T-helper 1 cell (primary cell): ENCODE measurements around the gene SPAG16.
"Not testable (repeated sequence)": the region's sequence is repeated elsewhere in the genome, so short reads cannot be mapped to it uniquely, and the experiment has no call there.

Experiments
- DNase-seq, 5 donors: peaks; one replicate each; pipeline ENCODE4 v3.0.0-alpha.2; 2012 to 2020

SPAG16 gene

DNA sequence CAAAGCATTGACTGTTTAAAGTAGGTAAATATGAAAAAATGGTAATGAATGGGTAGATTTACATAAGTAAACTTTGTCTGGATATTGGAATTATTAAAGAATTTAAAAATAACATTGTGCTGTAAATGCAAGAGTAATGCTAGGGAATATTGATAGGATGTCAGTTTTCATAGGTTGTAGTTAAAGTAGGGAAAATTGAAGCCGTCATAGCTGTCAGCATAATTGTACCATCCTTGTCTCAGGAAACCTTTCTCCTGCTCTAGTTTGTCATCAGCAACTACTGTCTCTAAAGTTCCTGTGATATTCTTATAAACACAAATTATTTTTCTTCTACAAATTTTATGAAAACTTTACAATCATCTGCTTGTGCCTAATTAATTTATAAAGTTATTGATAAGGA, 10.1 kb upstream of the SPAG16 start:
- DNase-seq = no peak

DNA sequence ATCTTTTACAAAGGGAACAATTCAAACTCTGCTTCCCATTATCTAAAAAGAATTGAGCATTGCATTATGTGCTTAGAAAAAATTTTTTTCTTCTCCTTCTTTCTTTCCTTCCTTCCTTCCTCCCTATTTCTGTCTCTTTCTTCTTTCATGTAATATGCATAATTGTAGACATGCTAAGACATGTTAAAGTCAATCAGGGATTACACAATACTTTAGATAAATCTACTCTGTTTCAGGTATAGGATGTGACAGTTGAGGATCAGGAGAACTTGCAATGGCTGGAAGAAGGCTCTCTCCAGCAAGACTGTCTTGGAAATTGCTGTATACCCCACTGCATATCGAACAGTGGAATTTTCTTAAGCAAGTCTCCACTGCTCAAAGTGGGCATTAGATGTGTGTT, 9.0 kb upstream of the SPAG16 start:
- DNase-seq = no peak

- not testable (repeated sequence) for DNase-seq
Observed at GRCh38 chr2:213277134-213277533, 7.1 kb upstream of the SPAG16 start.

- no peak for DNase-seq
Observed at GRCh38 chr2:213279116-213279620, 5.1 kb upstream of the SPAG16 start.

DNA sequence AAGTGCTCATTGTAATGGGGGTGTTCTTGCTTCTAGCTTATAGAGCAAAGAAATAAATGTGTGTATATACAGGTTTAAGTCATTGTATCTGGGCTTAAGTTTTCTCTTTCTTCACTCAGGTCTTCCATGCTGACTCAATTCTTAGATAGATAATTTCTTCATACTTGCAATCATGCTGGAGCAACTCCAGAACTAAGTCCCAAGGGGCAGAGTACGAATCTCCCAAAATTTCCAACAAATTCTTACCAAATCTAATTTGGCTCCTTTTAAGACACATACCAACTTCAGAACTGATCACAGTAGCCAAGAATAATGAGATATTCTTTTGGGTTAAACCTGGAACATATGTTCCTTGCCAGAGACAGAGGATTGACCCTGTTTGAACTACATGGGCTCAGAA, 4.3 kb upstream of the SPAG16 start:
- DNase-seq = no peak

DNA sequence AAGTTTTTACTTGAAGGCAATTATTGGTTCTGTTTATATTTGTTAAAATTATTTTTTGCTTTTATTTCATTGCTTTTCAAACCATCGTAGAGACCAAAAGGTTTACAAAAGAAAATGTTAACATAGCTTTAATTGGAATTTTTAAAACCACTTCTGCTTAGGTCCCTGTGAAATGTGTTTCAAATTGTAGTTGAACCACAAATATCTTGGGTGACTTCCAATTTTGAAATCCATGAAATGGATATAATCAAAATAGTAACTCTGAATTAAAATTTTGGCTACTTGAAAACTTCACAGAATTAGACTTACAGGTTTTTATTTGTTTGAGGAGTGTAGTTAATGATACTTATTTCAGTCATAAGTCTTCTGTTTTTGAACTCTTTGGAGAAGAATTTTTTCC, 3.1 kb upstream of the SPAG16 start:
- no peak for DNase-seq

GRCh38 chr2:213285404-213285803, 1.1 kb downstream of the SPAG16 start:
- DNase-seq = no peak

DNA sequence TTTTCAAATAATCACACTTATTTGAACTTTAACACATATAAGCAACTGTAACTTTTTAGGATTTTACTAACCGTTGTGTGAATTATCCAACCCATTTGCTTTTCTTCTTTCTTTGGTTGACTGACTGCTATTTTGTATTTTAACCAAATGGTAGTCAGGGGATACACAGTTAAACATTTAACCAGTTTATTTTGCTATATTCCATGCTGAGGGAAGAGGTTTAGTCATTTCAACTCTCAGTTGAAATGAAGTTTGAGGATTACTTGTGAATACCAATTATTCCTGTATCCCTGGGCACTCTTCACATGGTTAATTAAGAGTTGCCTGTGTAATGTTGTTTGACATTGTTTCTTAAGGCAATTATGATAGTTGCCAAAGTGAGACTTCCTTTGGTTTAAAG, 1.9 kb downstream of the SPAG16 start:
- DNase-seq = no peak

GRCh38 chr2:213288913-213289700, 4.8 kb downstream of the SPAG16 start:
- no peak for DNase-seq

DNA sequence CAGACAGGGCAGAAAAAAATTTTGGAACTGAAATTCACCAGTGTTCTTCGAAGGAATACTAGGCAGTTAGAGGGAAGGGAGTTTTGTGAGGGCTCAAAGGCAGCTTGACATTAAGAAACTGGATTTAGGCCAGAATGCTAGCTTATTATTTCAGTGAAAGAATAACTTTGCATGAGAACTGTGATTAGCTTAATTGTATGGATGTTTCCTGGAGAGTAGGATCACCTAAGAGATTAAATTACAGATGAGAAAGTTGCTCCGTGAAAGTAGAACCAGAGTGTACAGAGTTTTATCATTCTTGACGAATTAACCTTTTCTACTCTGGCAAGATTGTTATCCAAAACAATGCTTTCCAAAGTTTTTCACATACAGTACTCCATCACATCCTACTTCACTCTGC, 6.2 kb downstream of the SPAG16 start:
- no peak for DNase-seq

- DNase-seq = no peak
Observed at GRCh38 chr2:213296270-213296669, 12.0 kb downstream of the SPAG16 start.

GRCh38 chr2:213306316-213306942, 22.2 kb downstream of the SPAG16 start:
- DNase-seq = no peak

DNA sequence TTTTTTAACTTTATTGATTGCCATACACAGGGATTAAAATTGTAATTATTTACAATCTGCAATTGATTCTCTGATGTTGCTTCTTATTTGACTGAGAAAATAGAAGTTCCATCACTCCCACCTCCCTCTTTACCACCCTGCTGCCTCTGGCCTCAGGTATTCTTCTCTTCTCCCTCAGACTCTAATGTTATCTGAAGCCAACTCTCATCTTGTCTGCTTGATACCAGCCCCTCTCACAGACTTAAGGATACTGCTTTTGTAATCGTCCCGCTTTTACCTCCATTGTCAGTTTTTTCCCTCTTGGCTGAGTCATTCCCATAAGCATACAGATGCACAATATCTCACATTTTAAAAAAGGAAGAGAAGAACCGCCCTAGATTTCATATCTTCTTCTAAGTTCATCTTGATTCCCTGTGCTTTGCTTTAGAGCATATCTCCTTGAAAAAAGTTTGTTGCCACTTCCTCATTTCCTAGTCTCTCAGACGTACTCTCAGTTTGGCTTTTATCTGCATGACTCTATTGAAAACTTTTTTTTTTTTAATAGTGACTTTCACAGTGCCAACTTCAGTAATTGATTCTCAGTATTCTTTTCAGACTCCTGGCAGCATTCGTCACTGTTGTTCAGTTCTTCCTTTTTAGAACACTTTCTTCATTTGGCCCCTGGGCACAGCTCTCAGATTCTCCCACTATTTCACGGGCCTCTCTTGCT, 31.1 kb downstream of the SPAG16 start:
- DNase-seq = no peak

DNA sequence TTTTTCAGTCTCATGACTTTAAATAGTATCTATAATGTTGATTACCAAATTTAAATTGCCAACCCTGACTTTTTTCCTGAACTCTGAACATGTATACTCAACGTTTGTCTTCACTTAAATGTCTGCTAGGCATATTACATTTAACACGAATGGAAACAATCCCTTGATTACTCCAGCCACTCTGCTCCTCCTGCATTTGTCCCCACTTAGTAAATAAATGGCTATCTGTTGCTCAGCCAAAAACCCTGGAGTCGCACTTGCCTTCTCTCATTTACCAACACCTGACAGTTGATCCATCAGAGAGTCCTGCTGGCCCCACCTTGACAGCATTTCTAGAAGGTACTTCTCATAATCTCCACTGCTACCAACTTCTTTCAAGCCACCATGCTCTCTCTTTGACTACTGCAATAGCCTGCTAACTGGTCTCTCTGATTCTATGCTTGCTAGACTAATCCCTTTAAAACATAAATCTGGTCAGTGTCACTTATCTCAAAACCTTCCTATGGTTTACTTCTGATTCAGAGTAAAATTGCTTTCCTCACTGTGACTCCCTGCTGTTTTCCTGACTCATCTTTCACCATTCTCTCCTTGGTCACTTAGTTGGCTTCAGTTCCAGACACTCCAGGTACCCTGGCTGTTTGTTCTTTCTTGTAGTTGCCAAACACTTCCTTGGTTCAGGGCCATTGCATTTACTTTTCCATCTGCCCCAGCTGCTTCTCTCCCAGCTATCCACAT, 31.9 kb downstream of the SPAG16 start:
- no peak for DNase-seq

DNA sequence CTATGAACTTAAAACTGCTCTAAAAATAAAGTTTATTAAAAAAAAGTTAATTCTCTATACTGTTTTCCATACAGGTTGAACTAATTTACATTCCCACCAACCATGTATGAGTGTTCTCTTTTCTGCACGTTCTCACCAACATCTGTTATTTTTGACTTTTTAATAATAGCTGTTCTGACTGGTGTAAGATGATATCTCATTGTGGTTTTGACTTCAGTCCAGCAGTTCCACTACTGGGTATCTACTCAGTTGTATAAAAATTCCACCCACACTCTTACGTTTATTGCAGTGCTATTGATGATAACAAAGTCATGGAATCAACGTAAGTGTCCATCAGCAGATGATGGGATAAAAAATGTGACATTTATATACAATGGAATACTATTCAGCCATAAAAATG, 33.7 kb downstream of the SPAG16 start:
- DNase-seq = no peak

- DNase-seq = no peak
Observed at GRCh38 chr2:213320604-213321003, 36.3 kb downstream of the SPAG16 start.

GRCh38 chr2:213336253-213336770, 52.0 kb downstream of the SPAG16 start:
- no peak for DNase-seq

GRCh38 chr2:213353419-213353818, 69.2 kb downstream of the SPAG16 start:
- no peak for DNase-seq

DNA sequence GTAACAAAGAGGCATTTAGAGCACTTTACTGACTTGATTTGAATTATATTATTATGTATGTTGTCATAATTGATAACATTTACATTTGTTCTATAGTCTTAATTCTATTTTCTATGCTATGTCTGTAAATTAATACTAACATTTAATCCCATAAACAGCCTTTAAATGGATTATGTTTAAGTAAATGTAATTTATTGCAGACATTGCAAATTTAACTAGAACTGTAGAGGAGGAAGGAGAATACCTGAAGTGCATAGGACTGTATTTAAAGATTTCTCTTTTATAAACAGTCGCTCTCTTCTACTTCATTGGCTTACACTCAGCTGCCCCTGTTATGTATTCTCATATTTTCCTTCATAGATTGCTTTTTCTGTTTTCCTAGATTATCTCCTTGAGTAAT, 92.4 kb downstream of the SPAG16 start:
- DNase-seq = no peak

DNA sequence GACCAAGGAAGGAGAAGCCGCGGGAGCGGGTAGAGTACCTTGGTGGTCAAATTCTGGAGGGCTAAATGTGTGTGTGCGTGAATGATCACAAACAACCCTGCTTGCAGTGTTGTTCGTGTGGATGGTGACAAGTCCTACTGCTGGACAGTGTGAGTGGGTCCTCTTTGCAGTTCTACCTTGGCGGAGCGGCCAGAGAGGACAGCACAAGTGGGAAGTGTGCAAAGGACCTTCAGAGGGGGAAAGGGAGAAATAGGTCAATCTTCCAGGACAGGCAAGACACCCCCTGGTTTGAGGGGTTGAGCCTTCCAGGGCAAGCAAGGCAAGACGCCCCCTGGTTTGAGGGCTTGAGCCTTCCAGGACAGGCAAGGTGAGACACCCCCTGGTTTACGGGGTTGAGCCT, 122.8 kb downstream of the SPAG16 start:
- not testable (repeated sequence) for DNase-seq

GRCh38 chr2:213408426-213409070, 124.3 kb downstream of the SPAG16 start:
- not testable (repeated sequence) for DNase-seq

- DNase-seq = not testable (repeated sequence)
Observed at GRCh38 chr2:213410687-213411086, 126.4 kb downstream of the SPAG16 start.
